CD8-positive, alpha-beta memory T cell (primary cell): ENCODE measurements around the gene MYF5. TPM values are rescaled to one million over a fixed set of nuclear protein-coding genes. Genes with fewer than 3 reads are reported as not detected.

Source experiments
- CTCF ChIA-PET: fragments of 350-600 bp; sonication (Branson Sonifier 250); formaldehyde crosslinking; loops from one replicate; lab custom pipeline; 2021; ENCODE audit warnings: antibody characterized with exemption; lab: Charles Lee
- POLR2A ChIA-PET: fragments of 350-600 bp; sonication (Branson Sonifier 250); formaldehyde crosslinking; loops from one replicate; lab custom pipeline; 2021; ENCODE audit warnings: antibody characterized with exemption; lab: Charles Lee
- DNase-seq, 5 donors: peaks; one replicate each; pipeline versions ENCODE4 v3.0.0 to v3.0.0-alpha.2; 2020 to 2022; ENCODE audit warnings: mixed read lengths in 1 of 5
- H3K27ac ChIP-seq: one replicate; pipeline ENCODE4 v1.7.0; 2013; ENCODE audit warnings: low read depth, mild to moderate bottlenecking, low read length, moderate library complexity
- H3K27me3 ChIP-seq: 2 replicates; pipeline ENCODE4 v1.7.0; 2013; ENCODE audit warnings: low read length, mild to moderate bottlenecking; ENCODE audit not compliant: insufficient read depth, poor library complexity, severe bottlenecking
- H3K36me3 ChIP-seq: 2 replicates; pipeline ENCODE4 v1.7.0; 2013; ENCODE audit warnings: mild to moderate bottlenecking, low read length, moderate library complexity; ENCODE audit not compliant: insufficient read depth
- H3K4me1 ChIP-seq: 2 replicates; pipeline ENCODE4 v1.7.0; 2013; ENCODE audit warnings: mild to moderate bottlenecking, low read length, moderate library complexity; ENCODE audit not compliant: insufficient read depth
- H3K4me3 ChIP-seq: 2 replicates; pipeline ENCODE4 v1.7.0; 2013; ENCODE audit warnings: mild to moderate bottlenecking, low read length
- H3K9me3 ChIP-seq: 2 replicates; pipeline ENCODE4 v1.7.0; 2013; ENCODE audit warnings: mild to moderate bottlenecking, low read length
- H3K27ac Mint-ChIP-seq, 8 donors: one replicate each; pipeline ENCODE4 v1.8.0; 2020 to 2021; ENCODE audit warnings: mixed read lengths in 8 of 8, mild to moderate bottlenecking in 6 of 8, inconsistent platforms in 3 of 8, moderate library complexity in 3 of 8
- H3K27me3 Mint-ChIP-seq, 2 donors: one replicate each; pipeline ENCODE4 v1.8.0; 2020 to 2021; ENCODE audit warnings: mixed read lengths in 2 of 2, mild to moderate bottlenecking in 1 of 2, moderate library complexity in 1 of 2
- H3K36me3 Mint-ChIP-seq, 3 donors: one replicate each; pipeline ENCODE4 v1.8.0; 2020 to 2021; ENCODE audit warnings: mixed read lengths in 3 of 3, inconsistent platforms in 1 of 3, mild to moderate bottlenecking in 1 of 3
- H3K4me1 Mint-ChIP-seq, 3 donors: one replicate each; pipeline ENCODE4 v1.8.0; 2020 to 2021; ENCODE audit warnings: mixed read lengths in 3 of 3, inconsistent platforms in 1 of 3, mild to moderate bottlenecking in 1 of 3
- H3K4me3 Mint-ChIP-seq, 7 donors: one replicate each; pipeline ENCODE4 v1.8.0; 2020 to 2021; ENCODE audit warnings: mixed read lengths in 7 of 7, mild to moderate bottlenecking in 6 of 7, moderate library complexity in 4 of 7, inconsistent platforms in 2 of 7
- H3K9me3 Mint-ChIP-seq, 5 donors: one replicate each; pipeline ENCODE4 v1.8.0; 2020 to 2022; ENCODE audit warnings: mixed read lengths in 5 of 5, mild to moderate bottlenecking in 3 of 5, moderate library complexity in 2 of 5, inconsistent platforms in 1 of 5
- polyA plus RNA-seq: library from polyadenylated mRNA; unstranded; fragments of 300-500 nt; fragmentation: Illumina TruSeq; gene quantifications from one replicate; pipeline ENCODE4 v1.2.3, GENCODE V29; 2021
- total RNA-seq, 2 experiments: library from RNA; stranded (reverse); gene quantifications; one replicate each; pipeline ENCODE4 v1.2.3, GENCODE V29; 2021

Gene MYF5
- total and polyA plus RNA-seq, 3 experiments from 2014 or later = not detected

DNA sequence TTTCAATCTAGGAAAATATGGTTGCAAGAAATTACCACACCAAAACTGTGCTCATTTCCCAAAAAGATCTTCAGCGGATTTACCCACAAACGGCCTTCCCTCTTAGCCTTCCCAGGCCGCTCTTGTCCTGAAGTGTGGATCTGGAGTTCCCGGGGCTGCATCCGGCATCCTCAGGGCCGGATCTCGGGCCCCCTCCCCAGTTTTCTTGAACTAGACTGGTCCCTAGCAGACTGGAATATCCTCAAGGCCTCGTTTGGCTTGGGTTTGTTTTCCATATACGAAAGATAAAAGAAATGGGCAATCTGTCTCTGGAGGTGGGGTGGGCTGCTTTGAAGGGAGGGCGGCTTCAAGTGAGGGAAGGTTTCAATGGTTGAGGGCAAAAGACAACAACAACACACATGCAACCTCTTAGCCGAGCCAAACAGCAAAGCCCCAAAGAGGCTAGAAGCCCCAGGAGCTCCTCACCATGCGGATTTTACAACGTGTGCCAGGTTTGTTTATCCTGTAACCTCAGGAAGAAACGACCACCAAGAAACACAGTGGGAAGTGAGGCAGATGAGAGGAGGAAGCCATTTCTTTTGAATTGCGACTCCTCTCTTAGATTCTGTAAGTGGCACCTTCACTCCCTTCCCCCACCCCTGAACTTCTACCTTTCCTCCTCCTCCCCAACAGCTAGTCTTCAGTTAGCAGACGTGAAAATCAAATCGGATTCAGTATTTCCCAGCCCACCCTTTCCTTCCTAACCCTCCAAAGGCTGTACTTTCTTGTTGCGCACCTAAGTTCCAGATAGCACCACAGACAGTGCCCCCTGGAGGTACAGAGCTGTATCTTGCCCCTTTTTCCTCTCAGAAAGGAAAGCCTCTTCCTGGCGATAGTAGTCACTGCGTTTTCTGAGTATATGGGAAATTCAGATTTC, 6.6 kb upstream of the MYF5 start:
- H3K9me3 ChIP-seq = no peaks in the 10 kb centered on the region
- POLR2A ChIA-PET = no interaction called here
- no peaks in the 10 kb centered on the region for H3K36me3 ChIP-seq
- no peak for DNase-seq
- Mint-ChIP-seq H3K9me3 (peaks cover 10 to 20% (median 12%) of the 10 kb centered on the region in 5 donors), H3K27ac (no peak overlapping the region), H3K4me3 (no peak overlapping the region), H3K4me1 (no peaks in the 10 kb centered on the region), H3K36me3 (no peaks in the 10 kb centered on the region), H3K27me3 (peaks cover 16 to 35% of the 10 kb centered on the region in 2 donors)
- H3K27ac ChIP-seq = no peak overlapping the region
- no peaks in the 10 kb centered on the region for H3K27me3 ChIP-seq
- no peaks in the 10 kb centered on the region for H3K4me1 ChIP-seq
- H3K4me3 ChIP-seq = no peak overlapping the region
- CTCF ChIA-PET = no interaction called here

DNA sequence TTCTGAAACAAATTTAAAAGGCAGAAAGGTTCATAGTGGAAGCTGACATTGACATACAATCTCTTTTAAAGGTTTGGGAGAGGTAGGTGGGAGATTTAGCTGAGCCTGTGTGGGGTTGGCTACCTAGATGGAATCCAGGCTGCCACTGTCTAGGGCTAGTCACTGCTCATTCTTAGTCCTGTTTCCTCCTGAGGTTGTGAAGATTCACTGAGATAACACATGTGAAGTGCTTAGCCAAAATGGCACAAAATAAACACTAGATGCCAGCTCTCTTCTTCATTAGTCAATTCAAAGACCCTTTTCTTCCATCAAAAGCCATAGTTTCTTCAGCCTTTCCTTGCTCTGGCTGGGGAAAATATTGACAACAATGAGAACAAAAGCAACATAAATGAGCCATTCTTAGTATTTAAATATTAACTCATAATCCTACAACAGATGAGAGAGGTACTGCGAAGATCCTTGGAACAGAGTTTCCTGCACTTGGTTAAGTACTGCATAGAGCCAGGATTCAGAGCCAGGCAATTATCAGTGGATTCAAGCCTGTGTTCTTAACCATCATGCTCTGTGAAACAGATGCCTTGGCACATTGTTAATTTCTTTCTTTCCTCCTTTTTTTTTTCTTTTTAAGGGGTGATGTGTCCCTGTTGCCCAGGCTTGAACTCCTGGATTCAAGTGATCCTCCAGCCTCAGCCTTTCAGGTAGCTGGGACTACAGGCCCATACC, 5.8 kb upstream of the MYF5 start:
- Mint-ChIP-seq H3K4me1 (no peaks in the 10 kb centered on the region), H3K27me3 (peaks cover 16 to 34% of the 10 kb centered on the region in 2 donors), H3K4me3 (no peak overlapping the region), H3K36me3 (no peaks in the 10 kb centered on the region), H3K9me3 (peaks cover 9 to 17% (median 11%) of the 10 kb centered on the region in 5 donors), H3K27ac (no peak overlapping the region)
- POLR2A ChIA-PET = no interaction called here
- Histone ChIP-seq H3K27me3 (no peaks in the 10 kb centered on the region), H3K27ac (no peak overlapping the region), H3K9me3 (no peaks in the 10 kb centered on the region), H3K36me3 (no peaks in the 10 kb centered on the region), H3K4me3 (no peak overlapping the region), H3K4me1 (no peaks in the 10 kb centered on the region)
- DNase-seq = no peak
- CTCF ChIA-PET = no interaction called here

DNA sequence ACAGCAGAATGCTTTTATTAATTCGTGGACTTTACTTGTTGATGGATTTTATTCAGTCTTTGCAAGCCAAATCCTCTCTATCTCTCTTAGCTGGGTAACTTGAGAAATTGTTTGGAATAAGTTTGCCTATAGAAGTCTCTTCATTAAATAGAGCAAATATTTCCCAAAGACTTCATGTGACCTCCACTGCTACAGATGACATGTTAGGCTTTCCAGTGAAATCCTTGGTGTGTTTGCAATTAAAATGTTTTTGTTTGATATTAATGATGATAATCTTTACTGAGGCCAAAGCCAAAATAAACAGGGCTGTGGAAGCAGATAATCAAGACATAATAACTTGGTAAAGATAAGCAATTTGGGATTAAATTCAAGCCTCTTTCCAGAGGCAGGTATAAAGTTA, 4.8 kb upstream of the MYF5 start:
- Mint-ChIP-seq H3K9me3 (peaks cover 5 to 17% (median 11%) of the 10 kb centered on the region in 5 donors), H3K36me3 (no peaks in the 10 kb centered on the region), H3K4me3 (no peak overlapping the region), H3K4me1 (no peaks in the 10 kb centered on the region), H3K27me3 (peaks cover 16 to 32% of the 10 kb centered on the region in 2 donors), H3K27ac (no peak overlapping the region)
- no peaks in the 10 kb centered on the region for H3K9me3 ChIP-seq
- H3K4me3 ChIP-seq = no peak overlapping the region
- H3K36me3 ChIP-seq = no peaks in the 10 kb centered on the region
- H3K4me1 ChIP-seq = no peaks in the 10 kb centered on the region
- no peak overlapping the region for H3K27ac ChIP-seq
- no peaks in the 10 kb centered on the region for H3K27me3 ChIP-seq
- DNase-seq = no peak
- ChIA-PET CTCF (no interaction called here), POLR2A (no interaction called here)

DNA sequence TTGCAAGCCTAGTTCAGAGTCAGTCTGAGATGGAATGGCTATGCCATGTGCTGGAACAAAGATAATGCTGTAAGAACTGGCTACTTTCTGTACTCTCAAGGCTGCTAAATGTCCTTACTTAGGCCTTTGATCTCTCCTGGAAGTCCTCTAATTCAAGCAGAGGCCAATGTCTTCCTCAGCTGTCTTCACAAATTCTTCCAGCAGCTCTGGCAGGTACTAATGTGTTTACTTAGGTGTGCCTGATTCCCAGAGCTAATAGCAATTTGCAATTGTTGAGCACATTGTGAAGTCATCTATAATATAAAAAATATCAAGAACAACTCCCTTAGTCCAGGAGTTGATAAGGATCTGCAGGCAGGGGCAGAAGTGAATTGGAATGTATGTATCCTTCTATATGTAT, 3.8 kb upstream of the MYF5 start:
- Histone ChIP-seq H3K27me3 (no peaks in the 10 kb centered on the region), H3K9me3 (no peaks in the 10 kb centered on the region), H3K27ac (no peak overlapping the region), H3K4me1 (no peaks in the 10 kb centered on the region), H3K4me3 (no peak overlapping the region), H3K36me3 (no peaks in the 10 kb centered on the region)
- no peaks in the 10 kb centered on the region for H3K4me1 Mint-ChIP-seq
- DNase-seq = no peak
- ChIA-PET CTCF (no interaction called here), POLR2A (no interaction called here)
- H3K27ac Mint-ChIP-seq = no peak overlapping the region
- no peaks in the 10 kb centered on the region for H3K36me3 Mint-ChIP-seq
- H3K4me3 Mint-ChIP-seq = no peak overlapping the region
- H3K9me3 Mint-ChIP-seq = peaks cover 1 to 17% (median 5%) of the 10 kb centered on the region in 5 donors
- peaks cover 14 to 24% of the 10 kb centered on the region in 2 donors for H3K27me3 Mint-ChIP-seq

DNA sequence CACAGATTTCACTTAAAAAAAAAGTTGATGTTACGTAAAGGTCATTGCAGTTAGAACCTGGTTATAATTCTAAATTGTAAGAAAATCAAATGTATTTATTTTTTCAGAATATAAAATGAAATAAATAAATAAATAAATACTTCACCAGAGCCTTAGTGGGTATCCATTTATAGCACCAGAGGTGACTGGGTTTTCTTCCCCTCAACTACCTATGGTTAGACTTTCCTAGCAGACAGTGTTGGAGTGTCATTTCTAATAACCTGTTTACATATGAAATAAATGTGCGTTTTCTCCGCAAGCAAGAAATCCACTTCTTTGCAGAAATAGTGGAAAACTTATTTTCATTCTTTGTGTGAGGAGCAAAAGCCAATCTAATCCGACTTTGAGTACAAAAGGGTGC, 3.3 kb upstream of the MYF5 start:
- no peaks in the 10 kb centered on the region for H3K27me3 ChIP-seq
- H3K4me1 Mint-ChIP-seq = no peaks in the 10 kb centered on the region
- H3K27me3 Mint-ChIP-seq = peaks cover 14 to 23% of the 10 kb centered on the region in 2 donors
- CTCF ChIA-PET = no interaction called here
- DNase-seq = no peak
- H3K27ac ChIP-seq = no peak overlapping the region
- no peak overlapping the region for H3K4me3 Mint-ChIP-seq
- H3K9me3 ChIP-seq = no peaks in the 10 kb centered on the region
- POLR2A ChIA-PET = no interaction called here
- H3K36me3 Mint-ChIP-seq = no peaks in the 10 kb centered on the region
- H3K9me3 Mint-ChIP-seq = peaks cover 1 to 17% (median 5%) of the 10 kb centered on the region in 5 donors
- no peak overlapping the region for H3K27ac Mint-ChIP-seq
- H3K36me3 ChIP-seq = no peaks in the 10 kb centered on the region
- no peaks in the 10 kb centered on the region for H3K4me1 ChIP-seq
- no peak overlapping the region for H3K4me3 ChIP-seq

DNA sequence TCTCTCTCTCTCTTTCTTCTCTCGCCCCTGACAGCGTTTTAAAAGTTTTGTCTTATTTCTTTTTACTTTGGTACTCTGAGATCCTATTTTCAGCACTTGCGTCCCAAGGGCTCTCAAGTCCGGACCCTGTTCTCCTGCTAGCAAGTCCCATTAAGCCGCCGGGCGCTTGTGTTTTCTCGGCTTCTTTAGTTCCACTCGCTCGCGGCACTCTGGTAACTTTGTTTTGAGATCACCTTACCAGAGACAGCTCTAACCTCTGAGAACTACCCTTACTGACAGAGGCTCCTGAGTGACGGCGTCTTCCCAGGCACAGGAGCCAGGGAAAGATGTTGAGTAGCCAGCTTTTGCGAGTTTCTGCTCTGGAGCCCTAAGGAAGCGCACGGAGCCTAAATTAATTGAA, 2.7 kb upstream of the MYF5 start:
- no peaks in the 10 kb centered on the region for H3K9me3 ChIP-seq
- ChIA-PET POLR2A (no interaction called here), CTCF (no interaction called here)
- H3K4me1 ChIP-seq = no peaks in the 10 kb centered on the region
- Mint-ChIP-seq H3K27me3 (peaks cover 11 to 18% of the 10 kb centered on the region in 2 donors), H3K4me3 (no peak overlapping the region), H3K27ac (no peak overlapping the region), H3K36me3 (no peaks in the 10 kb centered on the region), H3K4me1 (no peaks in the 10 kb centered on the region), H3K9me3 (peaks cover 0 to 14% (median 5%) of the 10 kb centered on the region in 5 donors)
- no peak for DNase-seq
- H3K27me3 ChIP-seq = no peaks in the 10 kb centered on the region
- H3K4me3 ChIP-seq = no peak overlapping the region
- no peak overlapping the region for H3K27ac ChIP-seq
- no peaks in the 10 kb centered on the region for H3K36me3 ChIP-seq

- Histone ChIP-seq H3K4me3 (no peak overlapping the region), H3K9me3 (no peaks in the 10 kb centered on the region), H3K27ac (no peak overlapping the region), H3K27me3 (no peaks in the 10 kb centered on the region), H3K36me3 (no peaks in the 10 kb centered on the region), H3K4me1 (no peaks in the 10 kb centered on the region)
- H3K27me3 Mint-ChIP-seq = peaks cover 10 to 13% of the 10 kb centered on the region in 2 donors
- no peak overlapping the region for H3K27ac Mint-ChIP-seq
- no peak for DNase-seq
- H3K4me1 Mint-ChIP-seq = no peaks in the 10 kb centered on the region
- POLR2A ChIA-PET = no interaction called here
- peaks cover 0 to 14% (median 5%) of the 10 kb centered on the region in 5 donors for H3K9me3 Mint-ChIP-seq
- H3K36me3 Mint-ChIP-seq = no peaks in the 10 kb centered on the region
- no peak overlapping the region for H3K4me3 Mint-ChIP-seq
- CTCF ChIA-PET = no interaction called here
Observed at GRCh38 chr12:80714846-80715245, 1.9 kb upstream of the MYF5 start.

DNA sequence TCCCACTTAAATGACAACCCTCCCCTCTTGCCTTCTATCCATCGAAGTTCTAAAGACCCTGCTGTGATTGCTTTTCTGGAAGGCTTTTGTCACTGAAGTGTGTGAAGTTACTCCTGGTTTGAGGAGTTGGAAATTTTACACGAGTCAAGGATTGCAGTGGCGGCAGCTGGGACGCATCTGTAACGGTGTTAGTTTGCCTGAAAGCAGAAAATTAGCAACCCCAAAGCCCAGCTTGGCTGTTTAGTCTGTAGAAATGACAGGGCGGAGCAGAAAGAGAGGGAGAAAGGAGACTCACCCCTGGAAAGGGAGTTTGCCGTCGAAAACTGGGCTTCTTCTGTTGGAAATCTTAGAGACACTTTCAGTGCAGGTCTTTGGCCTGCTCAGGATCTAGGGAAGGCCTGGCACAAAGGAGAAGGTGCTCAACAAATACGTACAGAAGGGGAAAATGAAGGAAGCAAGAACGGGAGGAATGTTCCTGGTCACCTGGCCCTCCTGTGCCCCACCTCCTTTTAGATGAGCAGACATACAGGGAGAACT, 931 bp upstream of the MYF5 start:
- no peak overlapping the region for H3K27ac ChIP-seq
- H3K36me3 ChIP-seq = no peaks in the 10 kb centered on the region
- H3K27ac Mint-ChIP-seq = no peak overlapping the region
- peaks cover 0 to 7% (median 2%) of the 10 kb centered on the region in 5 donors for H3K9me3 Mint-ChIP-seq
- no peaks in the 10 kb centered on the region for H3K27me3 ChIP-seq
- no peak overlapping the region for H3K4me3 Mint-ChIP-seq
- H3K4me3 ChIP-seq = no peak overlapping the region
- DNase-seq = no peak
- H3K4me1 ChIP-seq = no peaks in the 10 kb centered on the region
- ChIA-PET POLR2A (no interaction called here), CTCF (no interaction called here)
- no peaks in the 10 kb centered on the region for H3K36me3 Mint-ChIP-seq
- H3K9me3 ChIP-seq = no peaks in the 10 kb centered on the region
- H3K4me1 Mint-ChIP-seq = no peaks in the 10 kb centered on the region
- peaks cover 2 to 13% of the 10 kb centered on the region in 2 donors for H3K27me3 Mint-ChIP-seq
